GM21390 (cell line): Measurements from ENCODE around the gene LARP4B.
A peak's percentile ranks its signal among the peaks of the same experiment; 100 is the strongest.
"Not testable (repeated sequence)": the region's sequence is repeated elsewhere in the genome, so short reads cannot be mapped to it uniquely, and the experiment has no call there.

Source experiments
- ATAC-seq: cut with Tn5 transposase; IDR thresholded peaks from one replicate; pipeline ENCODE4 v1.9.1; 2021; ENCODE audit not compliant: unreplicated experiment

Gene LARP4B

DNA sequence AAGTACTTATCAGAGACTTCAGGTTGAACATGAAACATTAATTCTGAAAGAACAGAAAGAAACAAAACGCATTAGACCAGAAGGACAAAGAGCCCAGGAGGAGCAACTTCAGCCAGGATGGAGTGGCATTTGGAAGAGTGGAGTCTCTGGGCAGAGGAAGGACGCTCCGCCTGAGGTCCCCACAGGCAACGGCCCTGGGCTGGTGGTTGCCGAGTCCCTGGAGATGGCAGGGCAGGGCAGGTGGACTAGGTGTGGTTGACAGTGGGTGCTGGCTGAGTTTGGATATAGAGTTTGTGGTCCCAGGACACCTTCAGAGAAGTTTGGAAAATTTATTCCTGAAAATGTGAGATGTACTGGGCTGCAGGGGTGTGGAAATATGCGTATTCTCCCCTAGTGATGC is 27.4 kb upstream of the LARP4B start:
- ATAC-seq = no peak

DNA sequence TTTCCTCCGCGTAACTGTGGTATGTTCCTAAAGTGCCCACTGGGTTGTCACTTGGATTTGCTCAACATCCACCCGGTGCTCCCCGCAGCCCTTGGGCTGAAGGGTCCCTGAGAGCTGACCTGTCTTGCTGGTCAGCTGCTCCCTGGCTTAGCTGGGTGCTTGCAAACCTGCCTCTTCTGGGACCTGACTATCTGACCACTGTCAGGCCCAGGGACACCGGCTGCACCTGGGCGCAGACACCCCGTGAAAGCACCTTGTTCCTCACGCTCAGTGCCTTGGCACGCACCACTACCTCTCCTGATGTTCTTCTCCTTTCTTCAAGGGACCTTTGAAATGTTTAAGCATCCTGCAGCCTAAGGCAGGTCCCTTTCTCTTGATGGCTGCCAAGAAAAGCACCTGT is 26.6 kb upstream of the LARP4B start:
- no peak for ATAC-seq

DNA sequence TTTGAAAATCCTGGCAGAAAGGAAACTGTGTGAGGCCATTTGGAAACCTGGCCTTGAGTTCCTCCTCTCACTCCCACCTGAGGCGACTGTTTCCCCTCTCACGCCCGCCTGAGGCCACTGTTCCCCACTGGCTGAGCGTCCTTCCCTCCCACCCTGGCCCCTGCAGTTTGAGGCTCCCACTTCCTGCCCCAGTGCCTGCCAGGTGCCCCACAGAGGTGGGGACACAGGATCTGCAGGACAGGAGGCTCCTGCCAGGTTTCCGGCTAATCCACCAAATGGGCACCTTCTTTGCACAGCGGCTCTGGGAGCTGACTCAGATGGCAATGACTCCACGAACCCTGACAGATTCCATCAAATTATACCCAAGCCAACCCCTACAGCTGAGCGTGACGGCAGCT is 24.3 kb upstream of the LARP4B start:
- ATAC-seq = no peak

DNA sequence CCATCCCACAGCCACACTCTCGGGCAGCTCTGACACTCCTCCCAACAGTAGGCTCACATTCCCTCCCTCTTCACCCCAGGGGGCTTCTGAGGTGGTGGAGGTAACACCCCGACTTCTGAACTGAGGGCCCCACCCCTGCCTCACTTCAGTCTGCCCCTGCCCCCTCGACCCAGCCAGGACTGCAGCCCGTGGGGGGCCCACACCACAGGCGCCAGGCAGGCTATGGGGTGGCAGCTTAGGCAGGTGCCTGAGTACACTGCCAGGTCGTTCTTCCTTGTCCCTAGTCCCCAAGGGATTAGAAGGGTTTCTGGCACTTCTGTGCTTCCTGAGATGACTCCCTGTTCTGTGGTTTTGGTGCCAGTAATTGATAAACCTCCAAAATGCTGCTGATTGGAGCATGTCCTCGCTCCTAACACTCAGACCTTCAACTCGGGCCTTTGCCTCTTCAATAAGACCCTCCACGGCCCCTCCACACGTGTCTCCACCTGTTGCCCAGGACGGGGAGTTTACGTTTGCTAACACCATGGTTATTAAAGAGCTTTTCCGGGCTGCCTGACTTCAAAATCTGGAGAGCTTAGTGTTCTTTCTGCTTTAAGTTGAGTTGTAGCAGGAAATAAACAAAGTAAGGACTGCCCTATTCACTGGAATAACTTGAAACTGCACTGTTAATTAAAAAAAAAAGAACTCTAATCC is 23.8 kb upstream of the LARP4B start:
- ATAC-seq = no peak

DNA sequence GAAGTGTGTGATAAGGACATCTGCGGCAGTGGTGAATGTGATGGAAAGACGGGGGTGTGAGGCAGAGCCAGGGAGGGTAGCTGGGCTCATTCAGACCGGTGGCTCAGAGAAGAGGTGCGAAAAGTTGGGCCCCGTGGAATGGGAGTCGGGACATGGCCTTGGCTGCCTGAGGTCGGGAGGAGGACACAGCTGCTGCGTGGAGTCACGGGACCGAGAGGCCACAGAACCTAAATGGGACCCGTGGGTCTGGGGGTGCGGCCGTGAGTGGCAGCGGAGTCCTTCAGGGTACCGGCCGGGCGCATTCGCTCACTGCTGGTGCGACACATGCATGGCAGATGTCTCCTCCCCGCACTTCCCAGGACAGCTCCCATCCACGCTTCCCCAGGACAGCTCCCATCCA is 22.9 kb upstream of the LARP4B start:
- no peak for ATAC-seq

DNA sequence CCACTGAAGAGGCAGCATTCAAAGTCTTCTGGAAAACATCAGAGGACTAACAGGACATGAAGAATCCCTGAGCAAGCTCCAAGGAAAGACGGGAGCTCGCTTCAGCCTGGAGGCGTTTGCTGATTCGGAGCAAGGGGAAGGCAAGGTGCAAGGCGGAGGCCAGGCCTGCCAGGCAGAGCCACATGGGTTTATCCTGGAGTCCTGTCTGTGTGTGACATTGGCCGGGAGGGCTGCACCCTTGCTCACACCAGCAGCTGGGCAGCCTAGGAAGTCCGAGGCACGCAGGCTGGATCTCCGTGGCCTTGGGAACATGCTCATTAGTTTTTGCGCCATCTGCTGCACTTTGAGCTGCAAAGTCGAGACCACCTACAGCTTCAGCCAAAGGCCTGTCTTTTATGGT is 22.3 kb upstream of the LARP4B start:
- no peak for ATAC-seq

DNA sequence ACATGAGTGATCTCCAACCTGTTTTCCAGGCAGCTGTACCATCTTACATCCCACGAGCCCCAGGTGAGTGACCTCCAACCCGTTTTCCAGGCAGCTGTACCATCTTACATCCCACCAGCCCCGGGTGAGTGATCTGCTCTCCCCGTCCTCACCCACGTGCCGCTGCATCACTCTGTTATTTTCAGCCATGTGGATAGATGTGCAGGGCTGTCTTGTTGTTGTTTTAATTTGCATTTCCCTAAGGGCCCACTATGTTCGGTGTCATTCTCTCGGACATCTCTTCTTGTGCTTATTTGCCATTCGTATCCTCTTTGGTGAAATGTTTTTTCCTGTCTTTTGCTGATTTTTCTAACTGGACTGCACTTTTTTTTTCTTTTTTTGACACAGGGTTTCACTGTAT is 17.9 kb upstream of the LARP4B start:
- no peak for ATAC-seq

DNA sequence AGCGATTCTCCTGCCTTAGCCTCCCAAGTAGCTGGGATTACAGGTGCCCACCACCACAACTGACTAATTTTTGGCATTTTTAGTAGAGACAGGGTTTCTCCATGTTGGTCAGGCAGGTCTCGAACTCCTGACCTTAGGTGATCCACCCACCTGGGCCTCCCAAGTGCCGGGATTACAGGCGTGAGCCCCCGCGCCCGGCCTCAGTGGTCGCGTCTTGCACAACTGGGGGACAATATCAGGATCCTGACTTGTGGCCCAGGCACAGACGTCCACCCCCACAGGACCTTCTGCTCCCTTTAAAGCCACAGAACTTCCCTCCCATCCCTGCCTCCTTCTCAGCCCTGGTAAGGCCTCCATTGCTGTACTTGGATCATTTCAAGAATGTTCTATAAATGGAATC is 16.8 kb upstream of the LARP4B start:
- no peak for ATAC-seq

DNA sequence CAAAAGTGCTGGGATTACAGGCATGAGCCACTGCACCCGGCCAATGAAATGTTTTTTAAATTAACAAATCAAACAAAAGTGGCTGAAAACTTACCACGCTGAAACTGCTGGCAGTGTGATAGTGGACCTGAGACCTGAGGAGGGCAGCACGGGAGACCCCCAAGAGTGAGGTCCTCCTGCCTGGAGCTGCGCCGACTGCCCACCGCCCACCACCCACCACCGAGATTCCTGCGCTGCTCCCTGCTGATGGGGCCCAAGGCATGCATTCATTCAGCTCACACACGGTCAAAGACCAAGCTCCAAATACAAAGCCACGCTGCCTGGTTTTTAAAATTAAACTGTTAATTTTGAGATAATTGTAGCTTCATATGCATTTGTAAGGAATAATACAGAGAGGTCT is 16.4 kb upstream of the LARP4B start:
- ATAC-seq = no peak

DNA sequence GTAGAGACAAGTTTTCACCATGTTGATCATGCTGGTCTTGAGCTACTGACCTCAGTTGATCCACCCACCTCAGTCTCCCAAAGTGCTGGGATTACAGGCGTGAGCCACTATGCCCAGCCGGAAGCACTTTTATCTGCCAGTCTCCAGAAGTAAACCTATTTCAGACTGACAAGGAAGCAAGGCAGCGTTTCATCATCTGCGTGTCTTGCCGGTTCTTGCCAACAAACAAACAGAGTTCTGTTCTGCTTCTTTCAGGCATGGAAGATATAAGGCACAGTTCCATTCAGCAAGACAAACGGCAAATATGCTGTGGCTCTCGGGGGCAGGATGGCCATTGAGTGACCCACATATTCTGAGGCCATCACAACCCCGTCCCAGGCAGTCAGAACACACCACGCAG is 15.5 kb upstream of the LARP4B start:
- no peak for ATAC-seq

DNA sequence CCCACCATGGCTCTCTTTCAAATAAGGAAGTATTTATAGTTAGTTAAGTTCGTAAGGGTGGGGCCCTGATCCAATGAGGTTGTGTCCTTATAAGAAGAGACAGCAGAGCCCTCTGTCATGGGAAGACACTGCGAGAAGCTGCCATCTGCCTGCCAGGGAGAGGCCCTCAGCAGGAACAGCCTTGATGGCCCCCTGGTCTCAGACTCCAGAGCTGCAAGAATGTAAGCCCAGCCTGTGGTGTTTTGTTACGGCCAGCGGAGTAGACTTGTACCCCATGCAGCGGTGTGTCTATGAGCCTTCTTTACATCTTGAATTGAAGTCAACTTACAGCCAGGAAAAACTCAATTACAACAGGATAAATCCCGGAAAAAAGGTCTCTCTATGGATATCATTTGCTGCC is 14.3 kb upstream of the LARP4B start:
- ATAC-seq = no peak

DNA sequence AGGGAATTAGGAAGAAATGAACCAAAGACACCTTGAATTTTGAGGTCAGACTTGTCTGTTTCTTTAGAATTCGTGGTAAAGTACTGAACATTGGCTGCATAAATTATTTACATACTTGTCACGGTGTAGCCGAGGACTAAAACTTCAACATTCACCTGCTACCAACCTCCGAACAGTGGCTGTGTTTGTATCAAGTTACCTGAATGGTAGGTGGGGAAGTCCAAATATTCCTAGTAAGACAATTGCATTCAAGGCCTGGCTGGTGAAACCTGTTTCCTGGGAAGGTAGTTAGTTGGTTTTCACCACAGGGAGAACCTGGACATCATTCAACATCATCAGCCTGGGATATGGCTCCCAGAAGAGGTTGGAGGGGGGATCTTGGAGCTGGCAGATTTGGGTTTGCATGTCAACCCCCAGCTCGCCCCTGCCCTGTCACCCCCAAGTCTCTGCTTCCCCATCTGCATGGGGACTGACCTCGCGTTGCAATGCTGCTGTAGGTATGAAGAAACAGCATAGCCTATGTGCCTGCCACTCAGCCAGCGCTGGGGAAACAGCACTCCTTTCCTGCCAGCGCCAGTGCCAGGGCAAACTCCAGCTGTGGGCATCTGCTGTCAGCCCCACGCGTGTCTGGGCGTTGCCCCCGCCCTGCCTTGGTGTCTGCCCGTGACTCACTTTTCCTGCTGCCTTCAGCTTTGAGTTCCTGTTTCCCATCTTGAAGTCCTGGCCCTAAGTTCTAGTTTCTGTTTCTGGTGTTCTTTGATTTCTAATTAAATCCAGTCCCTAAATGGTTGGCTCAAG is 12.7 kb upstream of the LARP4B start:
- ATAC-seq = peak; percentile 41

DNA sequence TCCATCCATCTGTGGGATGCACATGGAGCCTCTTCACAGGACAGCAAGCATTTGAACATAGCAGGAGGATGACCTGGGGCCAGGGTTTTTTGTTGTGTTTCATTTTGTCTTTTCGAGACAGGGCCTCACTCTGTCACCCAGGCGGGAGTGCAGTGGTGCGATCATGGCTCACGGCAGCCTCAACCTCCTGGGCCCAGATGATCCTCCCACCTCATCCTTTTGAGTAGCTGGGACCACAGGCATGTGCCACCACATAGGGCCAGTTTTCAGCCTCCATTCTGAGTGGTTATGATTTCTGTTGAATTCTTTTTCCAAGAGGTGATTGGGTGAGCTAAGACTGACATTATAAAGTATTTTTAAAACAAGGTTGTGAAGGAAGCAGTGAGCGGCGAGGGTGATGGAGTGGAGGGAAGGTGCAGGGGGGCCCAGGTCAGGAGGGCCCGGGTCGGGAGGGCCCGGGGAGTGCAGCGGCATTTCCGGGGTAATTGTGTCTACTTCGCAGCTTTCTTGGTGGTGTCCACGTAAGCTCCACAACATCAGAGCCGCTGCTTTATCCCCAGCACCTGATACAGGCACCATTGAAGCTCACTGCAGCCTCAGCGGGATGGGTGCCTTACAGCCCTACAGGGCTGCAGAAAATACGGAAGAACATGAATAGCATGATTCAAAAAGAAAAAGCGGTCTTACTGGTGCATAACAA is 12.0 kb upstream of the LARP4B start:
- ATAC-seq = peak; percentile 53

DNA sequence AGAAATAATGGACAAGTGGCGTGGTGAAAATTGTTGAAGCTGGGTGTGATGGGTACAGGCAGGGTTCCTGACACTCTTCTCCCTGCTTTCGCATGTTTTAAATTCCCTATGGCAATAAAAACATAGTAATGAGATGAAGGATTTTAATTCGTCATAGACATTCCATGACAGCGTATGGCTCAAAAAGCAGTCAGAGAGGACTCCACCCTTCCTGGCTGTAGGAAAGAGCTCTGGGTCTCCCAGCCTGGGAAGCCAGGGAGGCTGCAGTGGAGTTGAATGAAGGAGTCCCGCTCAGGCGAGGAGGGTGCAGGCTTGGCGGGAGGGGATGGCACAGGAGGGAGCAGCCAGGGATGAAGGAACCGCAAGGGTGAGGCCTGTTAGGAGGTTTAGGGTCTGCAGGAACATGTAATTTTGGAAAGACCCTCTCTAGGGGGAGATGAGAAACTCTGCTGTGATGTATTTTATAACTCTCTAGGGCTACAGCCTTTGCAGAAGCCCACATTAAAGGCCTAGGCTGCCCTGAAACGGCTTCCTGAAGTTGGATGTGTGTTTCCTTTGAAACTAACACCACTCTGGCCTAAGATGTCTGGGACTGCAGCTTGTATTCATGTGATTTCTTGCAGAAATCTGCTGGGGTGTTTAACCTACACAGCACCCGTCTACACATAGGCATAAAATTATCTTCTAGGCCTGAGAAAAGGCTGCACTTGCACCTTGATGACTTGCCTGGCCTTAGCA is 7.6 kb upstream of the LARP4B start:
- ATAC-seq = no peak

DNA sequence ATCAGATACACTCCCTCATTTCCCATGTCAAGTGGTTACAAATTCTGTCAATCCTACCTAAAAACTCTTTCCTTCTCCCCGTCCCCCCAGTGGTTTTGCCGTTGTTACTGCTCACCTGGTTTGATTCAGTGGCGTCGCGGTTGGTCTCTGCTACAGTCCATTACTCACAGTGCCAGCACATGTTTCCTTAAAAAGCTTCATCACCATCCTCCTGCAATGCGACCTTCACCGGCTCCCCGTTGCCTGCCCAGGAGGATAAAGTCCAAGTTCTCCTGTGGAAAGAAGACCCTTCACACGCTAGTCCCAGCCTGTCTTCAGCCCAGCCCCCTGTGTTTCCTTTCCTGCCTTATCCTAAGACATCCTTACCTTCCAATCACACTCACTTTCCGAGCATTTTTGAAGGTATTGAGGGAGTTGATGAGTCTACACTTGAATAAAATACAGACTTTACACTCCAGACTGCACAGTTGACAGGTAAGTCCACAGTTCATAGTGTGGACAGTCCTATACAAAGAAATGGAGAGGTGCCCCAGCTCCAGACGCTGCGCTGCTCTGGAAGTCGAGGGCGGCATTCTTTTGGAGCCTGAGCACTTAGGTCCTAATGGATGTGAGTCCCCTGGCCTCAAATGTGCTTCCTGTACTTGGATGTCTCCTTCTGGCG is 3.4 kb upstream of the LARP4B start:
- ATAC-seq = no peak

DNA sequence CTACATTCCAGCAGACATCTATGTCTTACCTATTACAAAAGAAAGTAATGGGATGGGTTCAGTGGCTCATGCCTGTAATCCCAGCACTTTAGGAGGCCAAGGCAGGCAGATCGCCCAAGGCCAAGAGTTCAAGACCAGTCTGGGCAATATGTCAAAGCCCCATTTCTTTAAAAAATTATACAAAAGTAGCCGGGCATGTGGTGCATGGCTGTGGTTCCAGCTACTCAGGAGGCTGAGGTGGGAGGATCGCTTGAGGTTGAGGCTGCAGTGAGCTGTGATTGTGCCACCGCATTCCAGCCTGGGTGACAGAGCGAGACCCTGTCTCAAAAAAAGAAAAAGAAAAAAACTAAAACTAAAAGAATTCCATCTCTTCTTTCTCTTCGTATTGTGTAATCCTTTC is 2.7 kb upstream of the LARP4B start:
- not testable (repeated sequence) for ATAC-seq

DNA sequence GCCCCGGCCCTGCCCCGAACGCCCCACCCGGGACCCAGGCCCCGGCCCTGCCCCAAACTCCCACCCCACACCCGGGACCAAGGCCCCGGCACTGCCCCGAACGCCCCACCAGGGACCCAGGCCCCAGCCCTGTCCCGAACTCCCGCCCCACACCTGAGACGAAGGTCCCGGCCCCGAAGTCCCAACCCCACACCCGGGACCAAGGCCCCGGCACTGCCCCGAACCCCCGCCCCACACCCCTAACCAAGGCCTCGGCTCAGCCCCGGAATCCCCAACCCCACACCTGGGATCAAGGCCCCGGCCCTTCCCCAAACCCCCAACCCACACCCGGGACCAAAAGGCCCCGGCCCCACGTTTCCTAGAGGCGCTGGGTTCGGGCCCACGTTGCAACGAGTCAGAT is 1.1 kb upstream of the LARP4B start:
- no peak for ATAC-seq

DNA sequence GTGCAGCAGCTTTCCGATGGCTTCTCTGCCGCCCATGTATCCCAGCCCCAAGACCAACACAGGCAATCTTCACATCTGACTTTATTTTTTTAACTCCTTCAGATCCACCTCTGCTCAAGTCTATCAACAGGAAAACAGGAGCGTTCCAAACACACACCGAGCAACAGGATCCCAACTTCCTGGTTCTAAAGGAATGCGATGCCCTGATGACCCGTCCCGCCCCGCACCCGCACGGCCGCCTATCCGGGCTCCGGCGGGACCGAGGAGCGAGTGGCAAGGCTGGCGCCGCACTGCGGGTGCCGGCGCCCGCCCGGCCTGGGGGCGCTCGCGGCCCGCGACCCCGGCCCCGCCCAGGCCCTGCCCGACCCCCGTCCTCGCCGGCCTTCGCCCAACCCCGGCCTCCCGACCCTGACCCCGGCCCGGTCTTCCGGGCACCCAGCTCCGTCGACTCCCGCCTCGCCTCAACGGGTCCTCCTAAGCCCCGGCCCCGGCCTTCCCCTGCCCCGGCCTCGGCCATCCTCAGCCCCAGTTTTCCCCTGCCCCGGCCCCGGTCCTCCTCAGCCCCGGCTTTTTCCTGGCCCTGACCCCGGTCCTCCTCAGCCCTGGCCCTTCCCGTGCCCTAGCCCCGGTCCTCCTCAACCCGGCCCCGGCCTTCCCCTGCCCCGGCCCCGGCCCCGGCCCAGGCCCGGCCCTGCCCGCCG is 730 bp downstream of the LARP4B start:
- no peak for ATAC-seq

DNA sequence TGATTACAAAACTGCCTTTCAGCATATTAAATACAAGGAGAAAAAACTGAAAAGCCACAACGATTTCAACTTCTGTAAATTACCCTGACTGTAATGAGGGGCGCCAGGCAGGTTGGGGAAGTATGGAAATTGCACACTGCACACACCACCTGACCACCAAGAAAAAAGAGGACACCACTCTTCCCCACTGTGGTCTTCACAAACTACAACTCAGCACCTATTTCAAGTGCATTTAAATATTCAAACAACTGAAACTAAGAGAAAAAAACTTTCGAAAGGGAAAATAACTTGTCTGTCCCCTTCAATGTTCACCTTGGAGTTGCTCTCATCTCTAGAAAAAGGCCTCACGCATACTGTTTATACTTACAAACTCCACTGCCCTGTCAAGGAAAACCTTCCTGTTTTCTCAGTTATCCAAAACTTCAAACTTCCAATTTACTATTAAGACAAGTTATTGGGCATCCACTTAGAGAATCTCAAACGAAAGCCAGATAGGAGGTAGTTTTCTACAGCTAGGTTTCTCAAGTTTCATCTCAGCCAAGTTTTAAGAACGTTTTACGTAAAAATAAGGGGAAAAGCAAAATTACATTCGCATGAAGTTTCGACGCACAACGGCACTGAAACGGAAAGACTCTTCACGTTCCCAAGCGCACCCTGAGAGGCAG is 1.4 kb downstream of the LARP4B start:
- peak; percentile 35 for ATAC-seq

DNA sequence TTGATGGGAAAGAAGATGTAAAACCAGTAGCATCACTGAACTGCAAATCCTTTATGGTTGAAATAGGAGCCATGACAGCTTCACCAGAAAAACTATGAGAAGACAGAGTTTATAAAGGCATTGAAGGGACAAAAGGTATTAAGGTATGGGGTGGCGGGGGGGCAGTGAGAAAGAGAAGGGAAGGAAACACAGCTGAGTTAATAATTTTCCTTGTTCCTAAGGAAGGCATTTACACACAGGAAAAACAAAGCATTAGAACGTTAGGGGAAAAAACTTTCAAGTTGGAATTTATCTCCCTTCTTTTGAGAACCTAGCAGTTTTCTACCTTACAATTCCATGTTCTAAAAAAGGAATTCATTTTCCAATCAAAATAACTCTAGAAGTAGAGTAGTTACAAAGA is 4.4 kb downstream of the LARP4B start:
- no peak for ATAC-seq
